Upper lobe of right lung (tissue), 1 donor: ENCODE measurements around the gene INF2. TPM values are rescaled to one million over a fixed set of nuclear protein-coding genes. Genes with fewer than 3 reads are reported as not detected.

Experiments
- ATAC-seq: fragments of 200-7000 bp; cut with Tn5 transposase; one replicate; pipeline ENCODE4 v1.9.1; 2020; ENCODE audit warnings: mild to moderate bottlenecking, moderate library complexity
- DNase-seq: peaks from one replicate; pipeline ENCODE4 v3.0.0-alpha.2; 2020
- H3K27ac ChIP-seq: fragments of 200-600 bp; one replicate; pipeline ENCODE4 v1.8.0; 2022
- H3K27me3 ChIP-seq: fragments of 200-600 bp; one replicate; pipeline ENCODE4 v1.8.0; 2022; ENCODE audit warnings: mild to moderate bottlenecking
- H3K36me3 ChIP-seq: fragments of 200-600 bp; one replicate; pipeline ENCODE4 v1.8.0; 2022
- H3K4me1 ChIP-seq: fragments of 200-600 bp; one replicate; pipeline ENCODE4 v1.8.0; 2022
- H3K4me3 ChIP-seq: fragments of 200-600 bp; one replicate; pipeline ENCODE4 v1.8.0; 2022; ENCODE audit warnings: mild to moderate bottlenecking
- H3K9me3 ChIP-seq: fragments of 200-600 bp; one replicate; pipeline ENCODE4 v1.8.0; 2022
- CTCF ChIP-seq: fragments of 200-600 bp; IDR thresholded peaks from one replicate; pipeline ENCODE4 v1.8.0; 2022; ENCODE audit warnings: antibody characterized with exemption
- intact Hi-C: fragments of 100-400 bp; cut with DNase I; formaldehyde crosslinking; loops from one replicate; pipeline ENCODE4 v1.11.0; 2022
- microRNA-seq: library from miRNA; unstranded; fragments of <30 nt; microRNA quantifications from one replicate; pipeline ENCODE4 v1.2.0, GENCODE V29; 2020; ENCODE audit warnings: borderline microRNAs expressed
- total RNA-seq: library from RNA; stranded (reverse); fragmentation: NEBNext Ultra II Directional; extraction: Animal tissue kit (Norgen Biotek cat#: 25700); gene quantifications from one replicate; pipeline ENCODE4 v1.2.1, GENCODE V29; 2021
- donor health status: DM: no; HTN: yes; CAD: no; lungs with severe emphysema.

Gene INF2
- total RNA-seq, 1 donor from 2014 or later: 117 TPM

GRCh38 chr14:104770851-104771272, 81.4 kb downstream of the INF2 start:
- ATAC-seq: no peak
- peak; percentile 51 for TF ChIP-seq CTCF
- intact Hi-C loops: no loop called here
- Histone ChIP-seq H3K9me3 (no peaks in the 10 kb centered on the region), H3K27me3 (no peaks in the 10 kb centered on the region), H3K36me3 (peaks cover 52% of the 10 kb centered on the region), H3K27ac (no peak overlapping the region), H3K4me3 (no peak overlapping the region), H3K4me1 (peaks cover 12% of the 10 kb centered on the region)
- no peak for DNase-seq

DNA sequence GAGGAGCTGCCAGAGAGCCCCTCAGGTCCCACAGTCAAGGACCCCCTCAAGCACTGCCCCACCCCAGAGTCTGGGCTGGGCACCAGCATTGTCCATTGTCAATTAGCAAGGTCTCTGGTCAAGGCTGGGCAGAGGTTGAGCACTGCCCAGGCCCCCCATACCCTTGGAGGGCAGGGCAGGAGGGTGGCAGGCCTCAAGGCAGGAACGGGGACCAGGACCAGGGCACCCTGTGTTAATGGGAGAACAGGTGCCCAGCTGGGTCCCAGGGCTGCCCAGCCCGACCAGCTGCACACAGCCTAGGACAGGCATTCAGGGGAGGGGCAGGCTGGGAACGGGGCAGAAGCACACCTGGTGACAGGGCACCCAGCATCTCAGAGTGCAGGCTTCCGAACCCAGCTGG, 82.0 kb downstream of the INF2 start:
- no peak overlapping the region for H3K27ac ChIP-seq
- intact Hi-C loops: no loop called here
- H3K4me1 ChIP-seq: peaks cover 12% of the 10 kb centered on the region
- TF ChIP-seq CTCF: no peak
- no peak for DNase-seq
- H3K36me3 ChIP-seq: peaks cover 53% of the 10 kb centered on the region
- no peaks in the 10 kb centered on the region for H3K27me3 ChIP-seq
- no peak for ATAC-seq
- no peak overlapping the region for H3K4me3 ChIP-seq
- H3K9me3 ChIP-seq: no peaks in the 10 kb centered on the region

Small RNA genes within 50 kb of the gene (microRNA-seq; reads per million reads assigned to microRNA genes)
- gene MIR4710: not detected

Other genes with a start within 250 kb of the INF2 start
- gene C14orf180, start 109.9 kb upstream of the INF2 start, total RNA-seq: 0.14 TPM
- gene TMEM179, start 84.8 kb upstream of the INF2 start, total RNA-seq: not detected
- gene ADSS1, start 34.6 kb downstream of the INF2 start, total RNA-seq: 5.5 TPM
- 66.1 TPM for gene SIVA1, start 63.5 kb downstream of the INF2 start, total RNA-seq
- 174 TPM for gene AKT1, start 106.1 kb downstream of the INF2 start, total RNA-seq
- 12.3 TPM for gene ZBTB42, start 111.5 kb downstream of the INF2 start, total RNA-seq
- gene CEP170B, start 175.7 kb downstream of the INF2 start, total RNA-seq: 30.3 TPM
- gene PLD4, start 235.3 kb downstream of the INF2 start, total RNA-seq: 3.1 TPM